Ascending aorta (tissue), 2 donors: ENCODE measurements around the gene USP15. TPM values are rescaled to one million over a fixed set of nuclear protein-coding genes. Genes with fewer than 3 reads are reported as not detected.

Source experiments
- DNase-seq, 2 donors: peaks; one replicate each; pipeline ENCODE4 v3.0.0-alpha.2; 2019; ENCODE audit warnings: low spot score in 2 of 2
- H3K27ac ChIP-seq, 2 donors: fragments of 200-600 bp; sonication (generic); one replicate each; pipeline ENCODE4 v1.5.1; 2016 to 2017; ENCODE audit warnings: mild to moderate bottlenecking in 1 of 2
- H3K27me3 ChIP-seq: fragments of 200-600 bp; sonication (generic); one replicate; pipeline ENCODE4 v1.5.1; 2017
- H3K36me3 ChIP-seq, 2 donors: fragments of 200-600 bp; sonication (generic); one replicate each; pipeline ENCODE4 v1.5.1; 2016
- H3K4me1 ChIP-seq, 2 donors: fragments of 200-600 bp; sonication (generic); one replicate each; pipeline ENCODE4 v1.5.1; 2016 to 2017; ENCODE audit warnings: mild to moderate bottlenecking in 1 of 2
- H3K4me3 ChIP-seq, 2 donors: fragments of 200-600 bp; sonication (generic); one replicate each; pipeline ENCODE4 v1.5.1; 2016 to 2017; ENCODE audit warnings: mild to moderate bottlenecking in 1 of 2
- H3K9me3 ChIP-seq, 2 donors: fragments of 200-600 bp; sonication (generic); one replicate each; pipeline ENCODE4 v1.5.1; 2016
- CTCF ChIP-seq, 3 experiments: fragments of 200-600 bp in 2 of 3; fragments of 450-650 bp in 1 of 3; sonication (generic) in 2 of 3; IDR thresholded peaks; one replicate each; pipeline ENCODE4 v1.5.1; 2016 to 2019; ENCODE audit warnings: antibody characterized with exemption in 3 of 3, mild to moderate bottlenecking in 1 of 3, moderate library complexity in 1 of 3
- intact Hi-C: fragments of 100-400 bp; cut with DNase I; formaldehyde crosslinking; loops from one replicate; pipeline ENCODE4 v1.15.1; 2023
- total RNA-seq: library from RNA; depleted of rRNA; stranded (reverse); fragments of >200 nt; gene quantifications from one replicate; pipeline ENCODE4 v1.1.0, GENCODE V29; 2016

Gene USP15
- total RNA-seq, 1 donor from 2014 or later, result 48.2 TPM

- H3K27ac ChIP-seq, result no peak overlapping the region
- H3K27me3 ChIP-seq, result no peaks in the 10 kb centered on the region
- no peak overlapping the region for H3K4me3 ChIP-seq
- H3K36me3 ChIP-seq, result no peaks in the 10 kb centered on the region
- DNase-seq, result no peak
- intact Hi-C loops, result no loop called here
- no peaks in the 10 kb centered on the region for H3K4me1 ChIP-seq
- no peak for TF ChIP-seq CTCF (IDR thresholded peaks at IDR 0.05)
- no peaks in the 10 kb centered on the region for H3K9me3 ChIP-seq
Observed at GRCh38 chr12:62217466-62218194, 42.6 kb upstream of the USP15 start.

- intact Hi-C loops, result no loop called here
- H3K9me3 ChIP-seq, result no peaks in the 10 kb centered on the region
- no peak overlapping the region for H3K4me3 ChIP-seq
- DNase-seq, result no peak
- H3K27ac ChIP-seq, result no peak overlapping the region
- H3K27me3 ChIP-seq, result no peaks in the 10 kb centered on the region
- no peaks in the 10 kb centered on the region for H3K36me3 ChIP-seq
- no peaks in the 10 kb centered on the region for H3K4me1 ChIP-seq
- no peak for TF ChIP-seq CTCF (IDR thresholded peaks at IDR 0.05)
Observed at GRCh38 chr12:62221107-62221506, 39.1 kb upstream of the USP15 start.

- Histone ChIP-seq H3K4me1 (no peaks in the 10 kb centered on the region), H3K27ac (no peak overlapping the region), H3K4me3 (no peak overlapping the region), H3K9me3 (no peaks in the 10 kb centered on the region), H3K36me3 (no peaks in the 10 kb centered on the region), H3K27me3 (no peaks in the 10 kb centered on the region)
- no peak for TF ChIP-seq CTCF (IDR thresholded peaks at IDR 0.05)
- no peak for DNase-seq
- intact Hi-C loops, result no loop called here
Observed at GRCh38 chr12:62224601-62225000, 35.6 kb upstream of the USP15 start.

GRCh38 chr12:62227091-62227490 lies 33.1 kb upstream of the USP15 start:
- Histone ChIP-seq H3K27me3 (no peaks in the 10 kb centered on the region), H3K4me1 (no peaks in the 10 kb centered on the region), H3K36me3 (no peaks in the 10 kb centered on the region), H3K9me3 (no peaks in the 10 kb centered on the region), H3K4me3 (no peak overlapping the region), H3K27ac (no peak overlapping the region)
- intact Hi-C loops, result no loop called here
- no peak for TF ChIP-seq CTCF (IDR thresholded peaks at IDR 0.05)
- no peak for DNase-seq

- Histone ChIP-seq H3K27ac (no peak overlapping the region), H3K4me3 (no peak overlapping the region), H3K27me3 (no peaks in the 10 kb centered on the region), H3K9me3 (no peaks in the 10 kb centered on the region), H3K36me3 (no peaks in the 10 kb centered on the region), H3K4me1 (no peaks in the 10 kb centered on the region)
- intact Hi-C loops, result no loop called here
- TF ChIP-seq CTCF (IDR thresholded peaks at IDR 0.05), result no peak
- DNase-seq, result no peak
Observed at GRCh38 chr12:62230652-62231051, 29.6 kb upstream of the USP15 start.
